NCI-H128 (cell line): ENCODE data around the gene USP33.
"Not testable (repeated sequence)": the region's sequence is repeated elsewhere in the genome, so short reads cannot be mapped to it uniquely, and the experiment has no call there.

Experiments used
- DNase-seq: peaks from one replicate; lab custom pipeline; 2025; ENCODE audit not compliant: unreplicated experiment; lab: John Stamatoyannopoulos, UW

USP33 gene

DNA sequence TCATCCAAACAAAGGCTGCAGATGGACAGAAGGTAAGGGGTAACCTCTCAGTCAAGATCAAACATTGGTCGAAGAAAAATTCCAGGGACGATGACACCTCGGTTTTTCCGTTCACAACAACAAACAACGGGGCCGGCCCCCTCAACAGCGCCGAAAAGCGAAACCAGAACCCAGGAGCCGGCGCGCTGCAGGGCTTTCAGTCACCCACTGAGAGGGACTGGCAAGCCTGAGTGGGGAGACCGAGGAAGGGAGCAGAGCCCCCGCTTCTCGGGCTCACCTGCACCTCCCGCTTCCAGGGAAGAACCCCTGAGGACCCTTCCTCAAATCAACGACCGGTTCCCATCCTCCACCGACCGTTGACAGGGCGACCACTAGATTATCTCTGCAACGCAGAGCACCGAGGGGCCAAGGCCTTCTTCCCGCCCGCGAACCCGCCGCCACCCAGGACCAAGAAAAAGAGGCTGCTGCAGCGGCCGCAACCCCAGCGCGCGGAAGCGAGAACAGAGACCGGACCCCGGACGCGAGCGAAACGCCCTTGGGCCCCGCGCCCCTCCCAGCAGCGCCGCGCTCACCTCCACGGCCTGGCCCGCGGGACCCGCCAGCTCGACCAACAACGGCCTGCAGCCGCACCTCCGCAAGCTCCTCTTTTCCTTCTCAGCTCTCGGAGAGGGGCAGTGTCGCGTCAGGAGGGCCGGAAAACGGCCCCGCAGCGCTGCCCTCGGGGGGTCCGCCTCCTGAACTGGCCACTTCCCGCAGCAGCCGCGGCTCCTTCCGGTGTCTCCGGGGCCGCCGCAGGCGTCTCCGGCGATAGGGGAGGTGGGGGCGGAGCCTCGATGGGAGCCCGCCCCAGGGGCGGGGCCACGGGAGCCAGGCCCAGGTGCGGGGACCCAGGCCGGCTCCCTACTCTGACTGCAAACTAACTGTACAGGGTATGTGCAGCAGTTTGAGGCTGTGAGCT lies at the start of gene USP33:
Gene USP33 (minus strand): TSS at position 782 of the 958 bp plus-strand sequence. CDS start 18,155 bp downstream, outside the sequence.
- DNase-seq = peak; percentile 85

DNA sequence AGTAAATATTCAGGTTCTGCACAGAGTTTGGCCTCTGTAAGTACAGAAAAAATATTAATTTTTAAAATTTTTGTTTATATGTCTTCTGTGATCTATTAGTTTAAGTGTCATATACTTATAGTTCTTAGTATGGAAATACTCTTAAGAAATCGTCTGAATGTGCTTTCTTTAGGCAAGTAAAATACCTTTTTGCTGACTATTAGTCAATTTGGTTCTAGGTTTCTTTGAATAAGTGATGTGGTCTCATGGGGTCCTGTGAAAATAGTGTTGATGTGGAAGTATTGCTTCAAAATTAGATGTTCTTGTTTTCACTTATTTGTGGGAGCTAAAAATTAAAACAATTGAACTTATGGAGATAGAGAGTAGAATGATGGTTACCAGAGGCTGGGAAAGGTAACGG lies 43.7 kb upstream of the USP33 start:
- DNase-seq = no peak

DNA sequence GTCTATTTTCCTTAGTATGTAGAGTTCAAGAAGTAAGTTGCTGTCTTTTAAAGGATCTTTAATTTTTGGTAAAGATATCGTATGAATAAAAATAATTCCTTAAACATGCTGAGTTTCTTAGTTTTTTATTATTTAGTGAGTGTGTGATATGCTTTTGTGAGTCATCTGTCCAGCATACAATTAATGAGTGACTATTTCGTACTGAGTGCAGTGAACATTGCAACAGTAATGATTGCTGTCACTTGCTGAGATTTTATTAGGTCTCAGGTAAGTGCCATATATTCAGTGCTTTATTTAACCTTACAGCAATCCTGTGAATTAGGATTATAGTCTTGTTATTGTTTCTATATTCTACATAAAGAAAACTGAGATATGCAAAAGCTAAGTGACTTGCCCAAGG lies 42.4 kb upstream of the USP33 start:
- DNase-seq = no peak

DNA sequence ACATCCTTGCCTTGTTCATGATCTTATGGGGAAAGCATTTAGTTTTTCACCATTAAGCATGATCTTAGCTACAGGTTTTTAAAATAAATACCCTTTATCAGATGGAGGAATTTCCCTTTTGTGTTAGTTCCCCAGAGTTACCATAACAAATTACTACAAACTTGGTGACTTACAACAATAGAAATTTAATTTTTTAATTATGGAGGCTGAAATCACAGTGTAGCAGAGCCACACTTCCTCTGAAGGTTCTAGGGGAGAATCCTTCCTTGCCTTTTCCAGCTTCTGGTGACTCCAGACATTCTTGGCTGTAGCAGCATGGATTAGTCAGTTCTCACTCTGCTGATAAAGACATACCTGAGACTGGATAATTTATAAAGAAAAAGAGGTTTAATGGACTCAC lies 38.3 kb upstream of the USP33 start:
- DNase-seq = no peak

DNA sequence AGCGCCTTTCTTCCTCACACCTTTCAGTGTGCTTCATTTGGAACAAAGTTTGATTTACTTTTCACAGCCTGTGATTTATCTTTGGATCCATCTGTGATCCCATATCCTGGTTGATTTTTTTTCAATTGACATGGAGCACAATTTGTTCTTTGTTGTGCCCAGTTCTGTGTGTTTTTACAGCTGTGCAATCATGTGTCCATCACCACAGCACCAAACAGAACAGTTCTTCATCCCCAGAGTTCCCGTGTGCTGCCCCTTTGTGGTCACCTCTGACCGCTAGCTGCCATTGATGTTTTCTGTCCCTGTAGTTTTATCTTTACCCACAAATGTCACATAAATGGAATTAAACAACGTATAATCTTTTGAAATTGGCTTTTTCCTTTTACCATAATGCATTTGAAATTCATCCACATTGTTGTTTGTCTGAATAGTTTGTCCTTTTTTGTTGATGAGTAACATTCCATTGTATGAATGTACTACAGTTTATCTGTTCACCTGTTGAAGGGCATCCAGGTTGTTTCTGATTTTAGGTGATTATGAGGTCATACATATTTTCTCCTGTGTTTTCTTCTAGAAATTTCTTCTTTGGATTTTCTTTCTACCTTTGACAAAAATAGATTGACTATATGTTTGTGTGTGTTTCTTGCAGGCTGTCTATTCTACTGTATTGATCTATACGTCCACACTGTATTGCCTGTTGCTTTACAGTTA lies 37.2 kb upstream of the USP33 start:
- DNase-seq = no peak

DNA sequence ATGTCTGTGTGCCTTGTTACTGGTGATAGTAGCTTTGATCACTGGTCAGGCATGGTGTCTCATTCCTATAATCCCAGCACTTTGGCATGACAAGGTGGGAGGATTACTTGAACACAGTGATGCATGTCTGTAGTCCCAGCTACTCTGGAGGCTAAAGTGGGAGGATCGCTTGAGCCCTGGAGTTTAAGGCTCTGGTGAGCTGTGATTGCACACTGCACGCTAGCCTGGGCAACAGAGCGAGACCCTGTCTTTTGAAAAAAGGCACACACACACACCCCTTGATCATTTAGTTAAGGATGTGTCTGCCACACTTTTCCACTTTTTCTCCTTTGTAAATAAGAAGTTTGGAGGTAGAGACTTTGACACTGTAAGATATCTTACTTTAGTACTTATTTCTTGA lies 34.9 kb upstream of the USP33 start:
- DNase-seq = no peak

DNA sequence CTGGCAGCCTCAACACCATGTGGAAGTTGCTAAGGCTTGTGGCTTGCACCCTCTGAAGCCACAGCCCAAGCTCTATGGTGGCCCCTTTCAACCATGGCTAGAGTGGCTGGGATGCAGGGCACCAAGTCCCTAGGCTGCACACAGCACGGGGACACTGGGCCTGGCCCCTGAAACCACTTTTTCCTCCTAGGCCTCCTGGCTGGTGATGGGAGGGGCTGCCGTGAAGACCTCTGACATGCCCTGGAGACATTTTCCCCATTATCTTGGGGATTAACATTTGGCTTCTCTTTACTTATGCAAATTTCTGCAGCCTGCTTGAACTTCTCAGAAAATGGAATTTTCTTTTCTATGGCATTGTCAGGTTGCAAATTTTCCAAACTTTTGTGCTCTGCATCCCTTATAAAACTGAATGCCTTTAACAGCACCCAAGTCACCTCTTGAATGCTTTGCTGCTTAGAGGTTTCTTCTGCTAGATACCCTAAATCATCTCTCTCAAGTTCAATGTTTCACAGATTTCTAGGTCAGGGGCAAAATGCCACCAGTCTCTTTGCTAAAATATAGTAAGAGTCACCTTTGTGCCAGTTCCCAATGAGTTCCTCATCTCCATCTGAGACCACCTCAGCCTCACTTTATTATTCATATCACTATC lies 26.6 kb upstream of the USP33 start:
- DNase-seq = not testable (repeated sequence)

DNA sequence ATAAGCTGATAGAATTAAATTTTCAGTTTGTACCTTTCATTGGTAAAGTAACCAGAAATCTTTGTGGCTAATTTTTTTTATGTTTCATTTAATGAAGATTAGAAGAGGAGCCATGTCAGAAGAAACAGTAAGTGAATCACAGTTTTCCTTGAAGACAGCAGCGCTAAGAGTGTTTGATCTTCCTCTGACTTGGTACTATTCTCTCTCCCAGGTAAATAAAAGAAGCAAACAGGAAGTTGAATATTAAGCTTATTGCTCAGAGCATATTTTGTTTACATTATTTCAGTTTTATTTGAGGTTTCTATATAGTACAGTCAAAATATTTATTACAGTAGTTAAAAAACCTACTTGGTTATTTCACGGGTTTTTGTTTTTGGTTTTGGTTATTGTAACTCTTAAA lies 23.5 kb upstream of the USP33 start:
- no peak for DNase-seq

DNA sequence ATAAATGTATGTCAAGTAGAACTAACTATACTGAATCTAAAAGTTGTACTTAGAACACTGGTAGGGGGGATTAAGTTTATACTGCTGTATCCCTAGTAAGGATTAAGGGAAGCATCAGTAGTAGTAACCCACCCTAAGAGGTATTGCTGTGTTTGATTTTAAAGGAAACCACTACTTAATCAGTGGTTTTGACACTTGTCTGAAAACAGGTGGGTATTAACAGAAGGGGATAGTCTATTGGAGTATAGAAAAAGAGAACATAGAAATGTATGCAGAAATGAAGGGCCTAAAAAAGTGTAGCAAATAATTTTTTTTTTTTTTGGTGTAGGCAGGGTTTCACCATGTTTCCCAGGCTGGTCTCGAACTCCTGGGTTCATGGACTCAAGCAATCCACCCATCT lies 22.0 kb upstream of the USP33 start:
- no peak for DNase-seq

DNA sequence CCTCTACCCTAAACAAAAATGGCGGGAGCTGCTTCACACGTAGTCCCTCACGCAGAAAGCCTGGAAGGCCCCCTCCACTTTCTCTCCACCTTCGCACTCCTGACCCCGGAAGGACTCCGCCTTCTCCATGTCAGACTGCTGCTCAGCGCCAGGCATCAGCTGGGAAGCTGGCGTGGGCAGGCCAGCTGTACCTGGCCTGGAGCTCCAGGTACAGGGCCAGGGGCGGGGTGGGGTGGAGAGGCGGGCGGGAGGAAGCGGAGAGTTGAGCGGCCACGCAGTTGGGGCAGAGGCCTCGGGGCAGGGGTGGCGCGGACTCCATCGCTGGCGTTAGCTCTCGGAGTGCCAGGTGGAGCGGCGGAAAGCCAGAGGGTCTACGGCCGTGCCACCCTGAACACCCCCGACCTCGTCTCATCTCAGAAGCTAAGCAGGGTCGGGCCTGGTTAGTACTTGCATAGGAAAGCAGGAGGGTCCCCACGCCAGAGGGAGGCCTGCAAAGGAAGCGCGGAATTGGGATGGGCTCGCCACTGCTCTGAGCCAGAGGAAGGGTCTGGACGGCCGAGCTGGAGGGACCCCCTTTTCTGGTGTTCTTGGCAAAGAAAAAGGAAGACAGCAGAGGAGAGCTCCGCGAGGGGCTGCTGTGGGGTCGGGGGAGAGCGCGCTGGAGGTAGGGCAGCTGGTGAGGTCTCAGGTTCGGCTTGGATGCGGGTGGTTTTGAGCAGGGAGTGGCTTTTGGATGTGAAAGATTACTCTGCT lies 20.1 kb upstream of the USP33 start, which contains the start of gene MIGA1:
Gene MIGA1 (plus strand): TSS at position 121 of the 753 bp plus-strand sequence. CDS start 3,604 bp downstream, outside the sequence.
- DNase-seq = peak; percentile 82

DNA sequence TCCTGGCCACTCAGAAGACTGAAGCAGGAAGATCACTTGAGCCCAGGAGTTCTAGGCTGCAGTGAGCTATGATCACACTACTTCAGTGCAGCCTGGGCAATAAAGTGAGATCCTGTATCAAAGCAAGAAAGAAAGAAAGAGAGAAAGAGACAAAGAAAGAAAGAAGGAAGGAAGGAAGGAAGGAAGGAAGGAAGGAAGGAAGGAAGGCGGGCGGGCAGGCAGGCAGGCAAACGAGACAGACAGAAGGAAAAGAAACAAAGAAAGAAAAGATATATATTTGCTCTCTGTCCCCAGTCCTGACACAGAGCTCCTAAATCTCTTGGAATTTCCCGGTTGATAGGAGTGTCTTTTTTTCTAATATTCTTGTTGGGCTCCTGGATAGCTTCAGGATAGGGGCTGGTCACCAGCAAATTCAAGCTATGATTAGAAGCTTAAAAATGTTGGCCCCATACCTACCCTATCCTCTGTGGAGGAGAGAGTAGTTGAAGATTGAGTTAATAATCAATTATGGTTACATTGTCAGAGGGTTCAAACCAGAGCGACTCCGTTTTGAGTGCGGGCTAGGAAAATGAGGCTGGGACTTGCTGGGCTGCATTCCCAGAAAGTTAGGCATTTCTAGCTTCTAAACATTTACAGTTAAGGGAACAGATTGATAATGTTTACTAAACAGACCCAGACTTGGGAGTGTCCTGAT lies 16.5 kb upstream of the USP33 start:
- DNase-seq = no peak

DNA sequence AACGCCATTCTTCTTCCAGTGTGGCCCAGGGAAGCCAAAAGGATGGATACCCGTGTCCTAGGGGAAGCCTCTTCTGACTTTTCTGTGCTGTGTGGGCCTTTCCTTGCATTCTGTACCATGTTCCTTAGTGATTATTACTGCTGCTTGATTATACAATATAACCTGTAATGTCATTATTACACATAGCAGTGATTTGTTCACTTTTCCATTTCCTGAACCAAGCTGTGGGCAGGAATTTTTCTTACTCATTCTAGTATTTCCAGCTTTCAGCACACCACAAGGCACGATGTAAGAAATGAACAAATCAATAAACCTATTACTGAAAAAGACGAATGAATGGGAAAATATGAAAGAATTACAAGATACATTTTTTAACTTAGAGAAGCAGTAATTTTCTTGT lies 8.4 kb upstream of the USP33 start:
- no peak for DNase-seq

DNA sequence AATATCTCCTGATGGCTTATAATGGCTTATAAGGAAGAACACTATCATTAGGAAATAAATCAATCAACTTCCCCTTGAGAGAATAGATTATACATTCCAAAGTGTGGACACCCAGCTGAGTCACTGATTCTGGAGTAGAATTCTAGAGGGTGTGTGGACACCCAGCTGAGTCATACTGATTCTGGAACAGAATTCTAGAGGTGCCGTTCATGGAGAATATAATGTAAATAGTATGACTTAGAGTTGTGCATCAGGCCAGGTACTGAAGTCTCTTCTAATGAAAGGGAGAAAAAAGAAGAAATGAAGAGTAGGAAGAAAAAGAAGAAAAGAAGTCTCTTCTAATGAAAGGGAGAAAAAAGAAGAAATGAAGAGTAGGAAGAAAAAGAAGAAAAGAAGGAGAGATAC lies 2.4 kb upstream of the USP33 start:
- no peak for DNase-seq

DNA sequence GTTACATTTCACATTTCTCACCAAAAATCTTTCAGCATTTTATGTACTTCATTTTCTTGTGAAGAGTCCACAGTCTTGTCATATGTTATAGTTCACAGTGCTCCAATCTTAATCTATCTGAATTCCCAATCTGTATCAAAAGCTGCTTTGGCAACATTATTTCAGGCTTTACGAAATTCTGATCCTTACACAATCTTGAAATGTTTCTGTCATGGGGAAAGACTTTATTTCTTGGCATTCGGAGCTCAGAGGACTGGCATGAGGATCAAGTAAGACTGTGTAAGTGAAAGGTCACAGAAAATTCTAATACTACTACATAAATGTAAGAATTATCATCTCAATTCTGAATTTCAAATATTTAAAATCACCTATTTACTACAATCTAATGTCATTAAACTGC lies 2.0 kb downstream of the USP33 start:
- DNase-seq = no peak

DNA sequence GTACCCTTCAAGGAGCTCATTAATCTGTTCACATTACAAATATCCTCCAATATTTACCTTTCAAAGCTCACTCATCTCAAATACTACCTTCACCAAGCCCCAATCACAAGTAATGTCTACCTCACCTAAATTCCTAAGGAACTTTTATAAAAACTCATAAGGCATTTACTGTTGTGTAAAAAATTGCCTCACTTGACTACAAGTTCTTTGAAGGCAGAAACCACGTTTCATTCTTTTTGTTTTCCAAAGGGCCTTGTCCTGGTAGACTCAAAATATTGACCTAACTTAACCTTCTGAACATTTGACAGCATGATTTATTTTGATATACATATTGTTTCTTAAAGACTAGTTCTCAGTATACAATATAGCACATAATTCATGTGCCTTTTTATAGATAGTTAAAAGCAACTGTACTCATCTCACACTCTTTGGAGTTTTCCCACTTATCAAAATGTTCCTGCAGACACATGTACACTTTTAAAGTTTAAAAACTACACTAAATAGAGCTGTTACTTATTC lies 2.5 kb downstream of the USP33 start:
- no peak for DNase-seq

DNA sequence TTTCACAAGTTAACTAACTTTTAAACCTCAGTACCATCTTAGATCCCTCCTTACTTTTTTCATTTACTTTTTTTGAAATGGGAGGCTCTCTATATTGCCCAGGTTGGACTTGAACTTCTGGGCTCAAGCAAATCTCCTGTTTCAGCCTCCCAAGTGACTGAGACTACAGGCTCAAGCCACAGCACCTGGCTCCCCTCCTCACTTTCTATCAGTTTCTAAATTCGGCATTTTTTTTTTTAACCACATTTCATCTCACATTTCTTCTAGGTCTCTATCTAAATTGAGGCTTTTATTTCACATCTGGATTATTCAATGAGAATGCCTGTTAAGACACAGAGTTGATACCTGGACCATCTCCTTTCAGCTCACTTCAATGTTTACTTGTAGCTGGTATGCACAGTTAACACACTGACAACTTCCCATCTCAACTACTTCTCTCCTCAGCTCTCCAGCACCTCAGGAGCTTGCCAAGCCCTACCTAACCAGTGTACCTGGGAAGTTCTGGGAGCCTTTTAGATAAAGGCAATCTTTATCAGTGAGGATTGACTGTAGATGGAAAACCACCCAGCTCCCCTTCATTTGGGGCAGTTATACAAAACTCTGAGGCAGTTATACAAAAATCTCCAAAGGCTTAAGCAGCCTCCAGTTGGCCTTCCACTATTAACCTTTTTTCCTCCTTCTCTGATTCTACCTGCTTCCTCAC lies 3.4 kb downstream of the USP33 start:
- DNase-seq = no peak

DNA sequence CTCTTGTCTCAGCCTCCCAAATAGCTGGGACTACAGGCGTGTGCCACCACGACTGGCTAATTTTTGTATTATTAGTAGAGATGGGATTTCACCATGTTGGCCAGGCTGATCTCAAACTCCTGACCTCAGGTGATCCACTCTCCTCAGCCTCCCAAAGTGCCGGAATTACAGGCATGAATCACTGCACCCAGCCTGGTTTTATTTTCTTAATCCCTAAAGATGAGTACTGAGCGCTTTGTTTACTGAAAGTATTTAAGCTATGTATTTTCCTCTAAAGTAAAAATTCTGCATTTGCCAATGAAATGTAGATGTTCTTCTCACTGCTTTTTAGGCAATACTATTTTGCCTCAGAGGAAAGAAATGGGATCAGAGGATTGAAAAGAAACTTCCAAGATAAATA lies 10.2 kb downstream of the USP33 start:
- not testable (repeated sequence) for DNase-seq

DNA sequence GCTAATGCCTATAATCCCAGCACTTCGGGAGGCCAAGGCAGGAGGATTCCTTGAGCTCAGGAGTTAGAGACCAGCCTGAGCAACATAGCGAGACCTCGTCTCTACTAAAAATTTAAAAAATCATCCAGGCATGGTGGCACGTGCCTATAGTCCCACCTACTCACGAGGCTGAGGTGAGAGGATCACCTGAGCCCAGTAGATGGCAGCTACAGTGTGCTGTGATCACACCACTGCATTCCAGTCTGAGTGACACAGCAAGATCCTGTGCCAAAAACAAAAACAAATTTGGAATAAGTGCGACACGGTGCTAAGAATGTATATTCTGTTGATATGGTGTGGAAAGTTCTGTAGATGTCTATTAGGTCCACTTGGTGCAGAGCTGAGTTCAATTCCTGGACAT lies 15.1 kb downstream of the USP33 start:
- no peak for DNase-seq

DNA sequence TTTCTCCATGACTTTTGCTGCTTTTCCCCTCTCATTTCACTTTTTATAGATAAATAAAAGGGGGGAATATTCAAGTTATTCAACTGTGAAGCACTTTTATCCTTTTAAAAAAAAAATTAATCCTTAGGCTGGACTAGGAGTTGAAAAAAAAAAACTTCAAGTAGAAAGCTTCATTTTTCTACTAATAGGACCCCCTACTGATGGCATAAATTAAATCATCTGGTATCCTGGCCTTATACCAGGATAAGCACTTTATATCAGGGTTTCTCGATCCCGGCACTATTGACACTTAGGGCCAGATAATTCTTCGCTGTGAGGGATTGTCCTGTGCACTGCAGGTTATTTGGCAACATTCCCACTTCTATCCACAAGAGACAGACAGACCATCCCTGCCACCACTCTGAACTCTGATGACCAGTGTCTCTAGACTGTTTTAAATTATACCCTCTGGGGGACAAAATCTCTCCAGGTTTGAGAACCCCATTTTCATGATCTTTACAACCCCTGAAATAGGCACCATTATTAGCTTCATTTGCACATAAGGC lies 17.6 kb downstream of the USP33 start:
- no peak for DNase-seq
